ENCODE measurements around the gene DMRTB1. TPM values are rescaled to one million over a fixed set of nuclear protein-coding genes. Genes with fewer than 3 reads are reported as not detected.

The DMRTB1 gene
- total RNA-seq, 1 donor from 2014 or later, result not detected

- H3K27me3 Mint-ChIP-seq, result no peaks in the 10 kb centered on the region
- no peak for DNase-seq (ENCODE audit: extremely low spot score, unreplicated experiment)
- H3K36me3 Mint-ChIP-seq, result no peaks in the 10 kb centered on the region
- no peaks in the 10 kb centered on the region for H3K9me3 Mint-ChIP-seq
- H3K4me3 Mint-ChIP-seq, result no peak overlapping the region
- no peak for TF ChIP-seq CTCF (conservative IDR thresholded peaks at IDR 0.05)
- no peak overlapping the region for H3K27ac Mint-ChIP-seq
- H3K4me1 Mint-ChIP-seq (ENCODE audit: unreplicated experiment), result peaks cover 6% of the 10 kb centered on the region
Observed at GRCh38 chr1:53468374-53468773, 9.2 kb downstream of the DMRTB1 start.

- TF ChIP-seq CTCF (conservative IDR thresholded peaks at IDR 0.05), result no peak
- Mint-ChIP-seq H3K9me3 (no peaks in the 10 kb centered on the region), H3K27me3 (no peaks in the 10 kb centered on the region), H3K4me1 (ENCODE audit: unreplicated experiment) (peaks cover 5% of the 10 kb centered on the region), H3K27ac (no peak overlapping the region), H3K4me3 (no peak overlapping the region), H3K36me3 (no peaks in the 10 kb centered on the region)
- DNase-seq (ENCODE audit: extremely low spot score, unreplicated experiment), result no peak
Observed at GRCh38 chr1:53469373-53469772, 10.2 kb downstream of the DMRTB1 start.

- Mint-ChIP-seq H3K4me1 (ENCODE audit: unreplicated experiment) (peaks cover 5% of the 10 kb centered on the region), H3K9me3 (no peaks in the 10 kb centered on the region), H3K4me3 (peak overlapping the region; percentile 7), H3K27ac (no peak overlapping the region), H3K36me3 (no peaks in the 10 kb centered on the region), H3K27me3 (no peaks in the 10 kb centered on the region)
- peak; percentile 94 for TF ChIP-seq CTCF (conservative IDR thresholded peaks at IDR 0.05)
- DNase-seq (ENCODE audit: extremely low spot score, unreplicated experiment), result peak; percentile 86
Observed at GRCh38 chr1:53470155-53470554, 11.0 kb downstream of the DMRTB1 start.

- DNase-seq (ENCODE audit: extremely low spot score, unreplicated experiment), result no peak
- H3K4me3 Mint-ChIP-seq, result peak overlapping the region; percentile 7
Observed at GRCh38 chr1:53470584-53470983, 11.4 kb downstream of the DMRTB1 start.

GRCh38 chr1:53471000-53471399 lies 11.8 kb downstream of the DMRTB1 start:
- Mint-ChIP-seq H3K27ac (no peak overlapping the region), H3K9me3 (no peaks in the 10 kb centered on the region), H3K4me1 (ENCODE audit: unreplicated experiment) (peaks cover 8% of the 10 kb centered on the region), H3K36me3 (no peaks in the 10 kb centered on the region), H3K27me3 (peaks cover 3% of the 10 kb centered on the region), H3K4me3 (no peak overlapping the region)
- no peak for TF ChIP-seq CTCF (conservative IDR thresholded peaks at IDR 0.05)
- peak; percentile 18 for DNase-seq (ENCODE audit: extremely low spot score, unreplicated experiment)

More at GRCh38 chr1:53470584-53470983, 11.4 kb downstream of the DMRTB1 start:
- Mint-ChIP-seq H3K27me3 (no peaks in the 10 kb centered on the region), H3K36me3 (no peaks in the 10 kb centered on the region), H3K27ac (no peak overlapping the region), H3K4me1 (ENCODE audit: unreplicated experiment) (peaks cover 5% of the 10 kb centered on the region), H3K9me3 (no peaks in the 10 kb centered on the region)
- no peak for TF ChIP-seq CTCF (conservative IDR thresholded peaks at IDR 0.05)

GRCh38 chr1:53473463-53473862 lies 14.3 kb downstream of the DMRTB1 start:
- H3K9me3 Mint-ChIP-seq, result no peaks in the 10 kb centered on the region
- H3K4me3 Mint-ChIP-seq, result no peak overlapping the region
- TF ChIP-seq CTCF (conservative IDR thresholded peaks at IDR 0.05), result peak; percentile 58
- H3K27ac Mint-ChIP-seq, result no peak overlapping the region
- H3K4me1 Mint-ChIP-seq (ENCODE audit: unreplicated experiment), result peaks cover 7% of the 10 kb centered on the region
- no peak for DNase-seq (ENCODE audit: extremely low spot score, unreplicated experiment)
- H3K27me3 Mint-ChIP-seq, result peaks cover 10% of the 10 kb centered on the region
- no peaks in the 10 kb centered on the region for H3K36me3 Mint-ChIP-seq

Data from type B pancreatic cell (in vitro differentiated cells).